Thyroid gland (tissue), 4 donors: ENCODE results near the gene FRMD4A.
"Not testable (repeated sequence)": the region's sequence is repeated elsewhere in the genome, so short reads cannot be mapped to it uniquely, and the experiment has no call there.

ENCODE experiments used
- POLR2A ChIP-seq, 2 donors: fragments of 450-650 bp; IDR thresholded peaks; one replicate each; pipeline ENCODE4 v1.6.1; 2017; ENCODE audit warnings: antibody characterized with exemption in 2 of 2, mild to moderate bottlenecking in 2 of 2, moderate library complexity in 1 of 2
- TF ChIP-seq, protein P1 (sequence below), 6 experiments: fragments of 200-600 bp in 3 of 6; fragments of 450-650 bp in 3 of 6; sonication (generic) in 3 of 6; IDR thresholded peaks; one replicate each; pipeline ENCODE4 v1.5.1; 2016 to 2019; ENCODE audit warnings: antibody characterized with exemption in 6 of 6, mild to moderate bottlenecking in 2 of 6, inconsistent platforms in 1 of 6, moderate library complexity in 1 of 6

DNA sequence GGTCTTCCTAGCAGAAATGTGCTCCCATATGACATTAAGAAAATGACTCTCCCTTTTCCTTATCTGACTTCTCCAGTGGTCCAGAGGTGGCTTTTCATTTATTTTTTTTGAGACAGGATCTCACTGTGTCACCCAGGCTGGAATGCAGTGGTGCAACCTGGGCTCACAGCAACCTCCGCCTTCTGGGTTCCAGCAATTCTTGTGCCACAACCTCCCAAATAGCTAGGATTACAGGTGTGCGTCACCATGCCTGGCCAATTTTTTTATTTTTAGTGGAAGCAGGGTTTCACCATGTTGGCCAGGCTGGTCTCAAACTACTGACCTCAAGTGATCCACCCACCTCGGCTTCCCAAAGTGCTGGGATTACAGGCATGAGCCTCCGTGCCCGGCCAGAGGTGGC, 563.6 kb downstream of the FRMD4A start:
- TF ChIP-seq POLR2A (IDR thresholded peaks at IDR 0.05): not testable (repeated sequence)
- TF ChIP-seq, protein P1, sequence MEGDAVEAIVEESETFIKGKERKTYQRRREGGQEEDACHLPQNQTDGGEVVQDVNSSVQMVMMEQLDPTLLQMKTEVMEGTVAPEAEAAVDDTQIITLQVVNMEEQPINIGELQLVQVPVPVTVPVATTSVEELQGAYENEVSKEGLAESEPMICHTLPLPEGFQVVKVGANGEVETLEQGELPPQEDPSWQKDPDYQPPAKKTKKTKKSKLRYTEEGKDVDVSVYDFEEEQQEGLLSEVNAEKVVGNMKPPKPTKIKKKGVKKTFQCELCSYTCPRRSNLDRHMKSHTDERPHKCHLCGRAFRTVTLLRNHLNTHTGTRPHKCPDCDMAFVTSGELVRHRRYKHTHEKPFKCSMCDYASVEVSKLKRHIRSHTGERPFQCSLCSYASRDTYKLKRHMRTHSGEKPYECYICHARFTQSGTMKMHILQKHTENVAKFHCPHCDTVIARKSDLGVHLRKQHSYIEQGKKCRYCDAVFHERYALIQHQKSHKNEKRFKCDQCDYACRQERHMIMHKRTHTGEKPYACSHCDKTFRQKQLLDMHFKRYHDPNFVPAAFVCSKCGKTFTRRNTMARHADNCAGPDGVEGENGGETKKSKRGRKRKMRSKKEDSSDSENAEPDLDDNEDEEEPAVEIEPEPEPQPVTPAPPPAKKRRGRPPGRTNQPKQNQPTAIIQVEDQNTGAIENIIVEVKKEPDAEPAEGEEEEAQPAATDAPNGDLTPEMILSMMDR (IDR thresholded peaks at IDR 0.05): not testable (repeated sequence)
